NOMO-1 treated with DMSO at 0.1 percent for 48 hours (cell line): ENCODE data around the gene MBNL2.

Source experiments
- DNase-seq: peaks from one replicate; lab custom pipeline; 2025; ENCODE audit not compliant: unreplicated experiment; lab: John Stamatoyannopoulos, UW

The MBNL2 gene

DNA sequence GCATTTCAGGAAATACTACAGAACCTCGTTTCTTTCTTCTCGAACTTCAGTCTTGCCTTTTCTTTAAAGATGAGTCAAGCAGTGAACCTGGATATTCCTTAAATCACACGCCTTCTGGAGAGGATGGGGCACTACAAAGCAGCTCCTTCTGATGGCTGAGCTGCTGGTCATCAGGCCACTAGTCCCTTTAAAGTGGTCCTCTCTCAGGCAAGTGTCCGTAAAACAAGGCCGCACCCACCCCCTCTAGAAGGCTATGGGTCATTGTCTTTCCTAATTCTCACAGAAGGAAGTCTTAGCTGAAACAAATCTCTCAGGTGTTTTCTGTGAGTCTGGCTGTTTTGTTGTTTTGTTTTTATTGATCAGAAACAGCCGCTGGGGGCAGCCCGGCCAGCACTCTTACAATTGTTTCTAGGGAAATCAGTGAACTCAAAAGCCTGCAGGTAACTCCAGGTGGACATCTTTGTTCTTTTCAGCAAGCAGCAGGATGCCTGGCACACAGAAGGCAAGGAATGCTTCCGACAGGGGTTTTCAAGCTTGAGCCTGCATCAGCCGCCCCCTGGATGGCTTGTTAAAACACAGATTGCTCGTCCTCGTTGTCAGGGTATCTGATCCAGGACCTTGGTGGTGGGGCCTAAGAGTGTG lies 45.4 kb downstream of the MBNL2 start:
- no peak for DNase-seq

- no peak for DNase-seq
These were observed 46.6 kb downstream of the MBNL2 start for GRCh38 chr13:97268772-97269171.

DNA sequence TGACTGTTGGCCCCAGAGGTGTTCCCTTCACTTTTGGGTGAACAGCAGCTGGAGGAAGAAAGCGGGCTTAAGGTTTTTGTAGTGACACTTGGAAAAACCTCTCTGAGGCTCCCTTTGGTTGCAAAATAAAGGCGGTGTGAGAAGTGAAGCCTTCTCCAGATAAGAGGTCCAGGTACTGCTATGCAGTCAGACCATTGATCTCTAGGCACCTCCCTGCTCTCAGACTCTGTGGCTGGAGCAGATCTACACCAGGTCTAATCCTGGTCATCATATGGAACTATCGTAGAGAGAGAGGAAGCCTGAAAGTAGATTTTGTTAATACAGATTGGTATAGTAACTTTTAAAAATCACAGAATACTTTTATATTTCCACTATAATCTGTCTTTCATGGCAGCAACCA lies 47.5 kb downstream of the MBNL2 start:
- no peak for DNase-seq

DNA sequence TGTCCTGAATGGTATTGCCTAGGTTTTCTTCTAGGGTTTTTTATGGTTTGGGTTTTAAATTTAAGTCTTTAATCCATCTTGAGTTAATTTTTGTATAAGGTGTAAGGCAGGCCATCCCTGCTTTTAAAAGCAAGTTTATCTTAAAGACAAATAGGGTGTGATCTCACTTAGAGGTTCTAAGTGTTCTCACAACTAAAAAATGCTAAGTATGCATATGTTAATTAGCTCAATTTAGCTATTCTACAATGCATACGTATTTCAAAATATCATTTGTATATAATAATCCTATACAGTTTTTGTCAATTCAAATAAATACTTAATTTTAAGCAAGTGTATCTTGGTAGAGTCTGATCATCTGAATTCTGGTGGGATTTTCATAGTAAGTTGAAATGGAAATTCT lies 50.4 kb downstream of the MBNL2 start:
- DNase-seq = no peak

- no peak for DNase-seq
These were observed 51.3 kb downstream of the MBNL2 start for GRCh38 chr13:97273341-97273831.

DNA sequence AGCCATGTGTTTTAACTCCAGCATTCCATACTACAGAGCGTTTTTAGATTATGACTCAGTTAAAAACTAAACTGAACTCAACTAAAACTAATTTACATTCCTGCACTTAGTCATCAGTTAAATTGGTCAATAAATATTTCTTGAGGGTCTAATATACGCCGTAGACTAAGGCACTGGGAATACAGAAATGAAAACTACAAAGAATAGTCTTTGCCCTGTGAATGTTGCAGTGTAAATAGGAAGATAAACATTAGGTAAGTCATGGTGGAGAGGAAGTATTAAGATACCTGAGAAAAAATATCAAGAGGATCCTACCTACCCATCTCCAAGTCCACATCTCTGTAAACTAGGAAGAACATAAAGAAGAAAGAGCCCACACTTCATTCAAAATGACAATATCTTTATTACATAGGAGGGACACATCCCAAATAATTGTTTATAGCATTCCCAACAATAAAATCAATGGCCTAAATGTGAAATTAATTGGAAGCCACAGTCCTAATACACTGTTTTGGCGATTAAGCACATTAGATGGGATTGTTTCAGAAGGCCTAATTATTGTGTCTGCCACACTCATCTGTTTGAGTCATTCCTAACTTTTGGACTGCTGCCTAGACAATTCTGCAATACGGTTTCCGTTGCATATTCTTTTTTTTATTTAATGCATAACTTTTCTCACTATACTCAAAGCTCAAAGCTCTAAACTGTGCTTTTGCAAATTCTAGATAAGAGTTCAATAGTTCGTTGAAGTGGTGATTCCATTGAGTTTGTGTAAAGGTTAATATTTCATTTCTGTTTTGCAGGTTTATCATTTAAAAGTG lies 52.9 kb downstream of the MBNL2 start:
- no peak for DNase-seq

DNA sequence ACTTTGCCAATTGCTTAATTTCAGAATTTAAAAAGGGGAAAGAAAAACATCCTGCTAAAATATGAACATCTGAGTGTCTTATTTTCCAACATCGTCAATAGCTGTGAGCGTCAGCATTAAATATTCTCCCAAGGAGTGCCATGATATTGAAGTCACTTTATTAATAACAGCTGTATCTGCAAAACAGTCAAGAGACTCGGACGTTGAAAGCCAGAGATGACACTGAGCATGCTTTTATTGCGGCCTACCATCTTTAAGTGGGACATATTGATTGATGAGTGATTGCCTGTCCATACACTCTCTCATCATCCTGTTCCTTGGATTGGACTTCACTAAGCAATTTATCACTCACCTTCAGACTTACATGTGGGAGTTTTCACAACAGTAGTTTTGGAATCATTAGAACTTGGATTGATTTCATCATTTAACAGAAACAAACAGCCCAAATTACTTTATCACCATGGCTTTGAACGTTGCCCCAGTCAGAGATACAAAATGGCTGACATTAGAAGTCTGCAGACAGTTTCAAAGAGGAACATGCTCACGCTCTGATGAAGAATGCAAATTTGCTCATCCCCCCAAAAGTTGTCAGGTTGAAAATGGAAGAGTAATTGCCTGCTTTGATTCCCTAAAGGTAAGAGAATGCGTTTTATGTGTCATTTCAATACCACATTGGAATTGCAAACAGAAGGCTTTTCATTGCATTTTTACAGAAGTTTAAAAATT lies 53.8 kb downstream of the MBNL2 start:
- no peak for DNase-seq

DNA sequence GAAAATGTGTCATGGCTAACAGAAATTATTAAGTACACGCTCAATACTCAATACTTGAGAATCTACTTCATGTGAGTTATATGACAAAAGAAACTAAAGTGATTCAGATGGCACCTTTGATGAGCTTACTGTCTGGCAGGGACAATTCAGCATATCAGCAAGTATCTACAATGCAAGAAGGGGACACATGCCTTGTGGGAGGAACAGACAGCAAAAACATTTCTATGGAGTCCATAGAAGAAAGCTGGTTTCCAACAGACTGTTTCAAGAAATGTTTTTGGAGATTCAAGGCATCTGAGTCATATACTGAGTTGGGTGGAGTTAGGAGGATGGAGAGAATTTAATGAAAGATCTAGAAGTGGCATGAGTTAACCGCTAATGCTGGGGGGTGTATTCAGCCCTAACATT lies 54.7 kb downstream of the MBNL2 start:
- no peak for DNase-seq

DNA sequence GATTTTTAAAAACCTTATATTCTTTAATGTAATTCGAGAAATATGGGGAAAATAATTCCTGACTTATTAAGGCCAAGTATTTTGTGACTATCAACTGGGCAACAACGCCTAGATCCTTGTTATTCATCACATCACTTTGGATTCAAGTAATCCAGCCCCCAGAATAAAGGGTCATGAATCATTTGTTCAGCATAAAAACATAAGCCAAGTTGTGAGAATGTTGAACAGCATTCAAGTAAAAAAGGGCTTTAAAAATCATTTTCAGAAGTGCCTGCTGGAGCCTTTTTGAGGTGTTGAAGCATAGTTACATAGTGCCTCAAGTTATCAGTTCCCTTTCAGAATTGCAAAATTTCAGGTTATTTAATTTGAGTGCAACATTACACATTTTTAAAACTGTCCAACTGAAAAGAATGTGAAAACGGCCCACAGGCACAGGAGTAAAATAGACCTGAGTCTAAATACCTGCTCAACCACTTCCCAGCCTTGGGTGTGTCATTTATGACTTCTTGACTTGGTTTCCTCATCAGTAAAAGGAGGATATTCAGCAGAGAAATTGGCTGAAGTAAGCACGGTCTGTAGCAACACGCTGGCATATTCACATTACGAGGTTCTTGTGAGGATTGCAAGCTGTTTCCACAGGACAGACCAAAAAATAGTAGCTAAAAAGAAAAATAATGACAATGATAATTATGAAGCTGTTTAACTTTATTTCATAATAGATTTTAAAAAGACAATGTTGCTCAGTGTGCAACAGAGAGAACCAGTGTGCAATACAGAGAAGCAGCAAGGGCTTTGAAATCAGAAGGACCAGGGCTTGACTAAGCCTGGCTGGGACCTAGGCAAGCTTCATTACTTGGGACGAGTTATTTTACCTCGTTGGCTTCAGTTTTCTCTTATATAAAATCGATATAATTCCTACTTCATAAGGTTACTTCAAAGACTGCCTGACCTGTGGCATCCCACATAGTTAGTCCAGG lies 56.6 kb downstream of the MBNL2 start:
- peak; percentile 24 for DNase-seq

DNA sequence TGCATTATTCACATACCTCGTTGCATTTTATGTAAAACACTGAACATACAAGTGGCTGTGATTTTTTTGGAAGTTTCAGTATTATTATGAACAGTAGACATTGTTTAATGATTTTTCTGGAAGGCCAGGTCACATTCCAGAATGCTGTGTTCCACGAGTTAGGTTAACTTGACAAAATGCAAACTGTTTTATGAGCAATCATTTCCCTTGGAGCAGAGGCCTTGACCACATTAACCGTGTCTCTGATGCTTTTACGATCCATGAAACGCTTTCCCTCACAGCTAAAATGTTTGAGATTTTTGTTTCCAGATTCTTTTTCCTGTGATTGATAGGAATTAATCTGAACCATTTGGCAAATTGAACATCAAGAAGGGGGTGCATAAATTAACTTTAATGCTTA lies 57.8 kb downstream of the MBNL2 start:
- no peak for DNase-seq

- DNase-seq = no peak
These were observed 58.3 kb downstream of the MBNL2 start for GRCh38 chr13:97280478-97280877.

GRCh38 chr13:97281028-97281427 lies 58.9 kb downstream of the MBNL2 start:
- no peak for DNase-seq

DNA sequence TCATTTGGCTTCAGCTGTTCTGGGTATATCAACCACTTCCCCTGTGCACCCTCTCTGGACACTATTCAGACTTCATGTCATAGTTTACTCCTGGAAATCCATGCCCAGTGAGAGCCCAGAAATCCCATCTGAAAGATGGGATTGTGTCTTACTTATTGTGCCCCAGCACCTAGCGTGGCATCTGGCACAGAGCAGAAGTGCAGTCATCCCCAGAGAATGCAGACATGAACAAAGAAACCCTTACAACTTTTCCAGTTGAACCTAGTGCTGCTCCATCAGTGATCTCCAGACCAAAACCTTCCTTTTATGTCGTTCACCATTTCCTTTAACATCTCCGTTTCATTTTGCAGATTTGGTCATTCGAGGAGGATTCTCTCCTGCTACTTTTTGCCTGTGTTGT lies 60.6 kb downstream of the MBNL2 start:
- no peak for DNase-seq

DNA sequence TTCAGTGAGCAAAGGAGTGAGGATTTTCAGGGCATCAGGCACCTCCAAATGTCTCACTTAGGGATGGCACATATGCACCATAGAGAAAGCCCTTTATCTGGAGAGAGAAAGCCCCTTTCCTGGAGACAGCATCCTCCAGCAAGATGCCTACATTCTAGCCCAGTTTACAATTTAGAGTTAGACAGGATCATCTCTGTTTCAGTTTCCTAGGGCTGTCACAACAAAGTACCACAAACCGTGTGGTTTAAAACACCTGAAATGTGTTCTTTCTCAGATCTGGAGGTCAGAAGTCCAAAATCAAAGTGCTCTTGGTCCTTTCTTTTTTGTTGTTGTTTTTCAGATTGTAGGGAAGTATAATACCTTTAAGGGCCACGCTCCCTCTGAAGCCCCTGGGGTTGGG lies 61.8 kb downstream of the MBNL2 start:
- no peak for DNase-seq

GRCh38 chr13:97284558-97284957 lies 62.4 kb downstream of the MBNL2 start:
- DNase-seq = peak; percentile 5

DNA sequence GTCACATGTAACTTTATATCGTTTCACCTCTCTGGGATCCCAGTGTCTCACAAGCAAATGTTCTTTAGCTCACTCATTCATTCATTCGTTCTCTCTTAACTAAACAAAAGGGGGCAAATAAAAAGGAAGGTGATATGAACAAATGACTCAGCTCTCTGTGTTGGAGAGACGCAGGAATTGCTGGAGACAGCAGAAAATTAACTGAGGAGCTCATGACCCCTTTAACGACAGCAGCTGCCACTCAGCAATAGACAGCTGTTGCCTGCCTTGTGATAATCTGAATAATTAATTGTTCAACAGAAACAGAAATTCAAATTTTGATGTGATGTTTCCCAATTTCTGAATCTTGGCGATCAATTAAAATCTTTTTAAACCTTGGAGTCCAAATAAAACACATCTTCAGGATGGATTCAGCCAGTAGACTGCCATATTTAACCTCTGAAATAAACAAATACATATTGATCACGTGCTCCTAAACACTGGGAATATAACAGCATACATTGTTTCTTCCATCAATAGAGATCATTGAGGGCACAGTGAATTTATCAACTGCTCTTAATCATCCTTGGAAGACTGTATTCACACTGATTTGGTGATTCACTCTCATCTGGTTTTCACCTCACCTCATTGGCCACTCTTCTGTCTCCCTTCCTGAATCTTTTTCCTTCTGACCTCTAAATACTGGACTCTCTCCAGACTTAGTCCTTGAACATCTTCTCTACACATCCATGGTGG lies 63.3 kb downstream of the MBNL2 start:
- DNase-seq = no peak

- DNase-seq = no peak
These were observed 64.3 kb downstream of the MBNL2 start for GRCh38 chr13:97286317-97287046.

GRCh38 chr13:97287047-97287383 lies 64.9 kb downstream of the MBNL2 start:
- no peak for DNase-seq

DNA sequence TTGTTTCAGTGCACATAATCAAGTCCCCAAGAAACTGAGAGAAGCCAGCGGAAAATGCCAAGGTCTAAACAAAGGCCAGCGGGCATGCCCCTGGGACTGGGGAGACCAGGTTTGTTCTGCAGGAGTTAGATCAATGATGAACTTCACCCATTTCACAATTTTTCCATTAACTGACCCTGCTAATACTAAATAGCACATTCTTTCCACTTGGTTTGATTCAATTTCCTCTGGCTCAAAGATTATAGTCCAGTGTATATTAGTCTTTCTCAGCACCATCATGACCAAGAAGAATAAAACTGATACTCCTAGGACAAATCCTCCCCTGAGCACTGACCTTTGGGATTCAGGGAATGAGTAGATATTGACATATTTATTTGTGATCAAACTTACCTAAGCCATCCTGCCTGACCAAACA lies 66.4 kb downstream of the MBNL2 start:
- DNase-seq = no peak
